Measurements from ENCODE around the gene APCDD1.

- TF ChIP-seq EZH2 (IDR thresholded peaks at IDR 0.05; ENCODE audit: low read depth, unreplicated experiment) (no peak), CTCF (conservative IDR thresholded peaks at IDR 0.05; ENCODE audit: low read depth in 2 of 2) (no peak), JUNB (IDR thresholded peaks at IDR 0.05; ENCODE audit: unreplicated experiment) (no peak), REST (IDR thresholded peaks at IDR 0.05; ENCODE audit: unreplicated experiment) (no peak), CREB1 (CRISPR knock-in tag; IDR thresholded peaks at IDR 0.05; ENCODE audit: low read depth) (no peak), EZH2phosphoT487 (IDR thresholded peaks at IDR 0.05; ENCODE audit: unreplicated experiment) (no peak), POLR2AphosphoS5 (IDR thresholded peaks at IDR 0.05; ENCODE audit: low read depth) (no peak), ETS1 (IDR thresholded peaks at IDR 0.05) (no peak), NANOG (IDR thresholded peaks at IDR 0.05; ENCODE audit: borderline replicate concordance) (no peak), ZNF331 (CRISPR knock-in tag; IDR thresholded peaks at IDR 0.05; ENCODE audit: low read depth) (no peak), STAT1 (IDR thresholded peaks at IDR 0.05; ENCODE audit: unreplicated experiment) (no peak)
Observed at GRCh38 chr18:10485475-10485874, 31.0 kb downstream of the APCDD1 start.

All from GM23338 (cell line).